H9 (cell line): Measurements from ENCODE around the gene DLG2. TPM values are rescaled to one million over a fixed set of nuclear protein-coding genes. Genes with fewer than 3 reads are reported as not detected.

Experiments
- DNase-seq: peaks from one replicate; pipeline ENCODE4 v3.0.0-alpha.2; 2017
- H2AFZ ChIP-seq: one replicate; pipeline ENCODE4 v1.6.1; 2013; ENCODE audit warnings: mild to moderate bottlenecking, low read length, control low read depth, moderate library complexity
- H2AK5ac ChIP-seq: 2 replicates; pipeline ENCODE4 v1.6.1; 2013; ENCODE audit warnings: low read length, control low read depth, mixed read lengths; ENCODE audit not compliant: insufficient read length
- H2BK120ac ChIP-seq: one replicate; pipeline ENCODE4 v1.6.1; 2013; ENCODE audit warnings: low read depth, mild to moderate bottlenecking, low read length, control low read depth, inconsistent platforms; ENCODE audit not compliant: poor library complexity, severe bottlenecking
- H2BK12ac ChIP-seq: 2 replicates; pipeline ENCODE4 v1.6.1; 2013; ENCODE audit warnings: low read length, control low read depth, mixed read lengths, low read depth; ENCODE audit not compliant: insufficient read length
- H2BK15ac ChIP-seq: 2 replicates; pipeline ENCODE4 v1.6.1; 2013; ENCODE audit warnings: low read depth, low read length, control low read depth
- H2BK20ac ChIP-seq: one replicate; pipeline ENCODE4 v1.6.1; 2013; ENCODE audit warnings: low read depth, mild to moderate bottlenecking, low read length, control low read depth, inconsistent platforms; ENCODE audit not compliant: poor library complexity, severe bottlenecking
- H2BK5ac ChIP-seq: 2 replicates; pipeline ENCODE4 v1.6.1; 2013; ENCODE audit warnings: low read length, control low read depth, mixed read lengths; ENCODE audit not compliant: insufficient read length
- H3K14ac ChIP-seq: 2 replicates; pipeline ENCODE4 v1.6.1; 2013; ENCODE audit warnings: low read length, control low read depth; ENCODE audit not compliant: insufficient read depth
- H3K18ac ChIP-seq: 2 replicates; pipeline ENCODE4 v1.6.1; 2013; ENCODE audit warnings: low read depth, mild to moderate bottlenecking, mixed read lengths, low read length, control low read depth; ENCODE audit not compliant: insufficient read length
- H3K23ac ChIP-seq: 2 replicates; pipeline ENCODE4 v1.6.1; 2013; ENCODE audit warnings: low read length, control low read depth, mixed read lengths, low read depth; ENCODE audit not compliant: insufficient read length
- H3K23me2 ChIP-seq: 2 replicates; pipeline ENCODE4 v1.6.1; 2013; ENCODE audit warnings: low read depth, mild to moderate bottlenecking, mixed read lengths, low read length, control low read depth; ENCODE audit not compliant: insufficient read length, poor library complexity, severe bottlenecking
- H3K27ac ChIP-seq: 2 replicates; pipeline ENCODE4 v1.5.1; 2013; ENCODE audit warnings: low read length, control low read depth, mixed read lengths, low read depth; ENCODE audit not compliant: insufficient read length
- H3K27me3 ChIP-seq: 2 replicates; pipeline ENCODE4 v1.6.1; 2013; ENCODE audit warnings: low read length, control low read depth, inconsistent platforms; ENCODE audit not compliant: insufficient read depth
- H3K4ac ChIP-seq: 2 replicates; pipeline ENCODE4 v1.6.1; 2013; ENCODE audit warnings: low read depth, mild to moderate bottlenecking, control low read depth, inconsistent platforms, low read length, moderate library complexity
- H3K4me1 ChIP-seq: 2 replicates; pipeline ENCODE4 v1.6.1; 2013; ENCODE audit warnings: low read length, control low read depth, inconsistent platforms; ENCODE audit not compliant: insufficient read depth
- H3K4me2 ChIP-seq: 2 replicates; pipeline ENCODE4 v1.6.1; 2013; ENCODE audit warnings: low read length, control low read depth, mixed read lengths; ENCODE audit not compliant: insufficient read length, insufficient read depth
- H3K56ac ChIP-seq: 2 replicates; pipeline ENCODE4 v1.6.1; 2013; ENCODE audit warnings: low read depth, mild to moderate bottlenecking, mixed read lengths, low read length, control low read depth; ENCODE audit not compliant: insufficient read length
- H3K79me1 ChIP-seq: 2 replicates; pipeline ENCODE4 v1.6.1; 2013; ENCODE audit warnings: low read depth, mild to moderate bottlenecking, moderate library complexity, low read length, control low read depth, inconsistent platforms; ENCODE audit not compliant: insufficient read depth, poor library complexity, severe bottlenecking
- H3K79me2 ChIP-seq: 2 replicates; pipeline ENCODE4 v1.6.1; 2013; ENCODE audit warnings: low read length, control low read depth, inconsistent platforms; ENCODE audit not compliant: insufficient read depth
- H3K9ac ChIP-seq: 2 replicates; pipeline ENCODE4 v1.6.1; 2013; ENCODE audit warnings: low read length, control low read depth, mixed read lengths; ENCODE audit not compliant: insufficient read length; ENCODE audit errors: extremely low read depth
- H3K9me3 ChIP-seq: one replicate; pipeline ENCODE4 v1.6.1; 2013; ENCODE audit warnings: low read depth, low read length, inconsistent platforms; ENCODE audit not compliant: control insufficient read depth
- H3T11ph ChIP-seq: one replicate; pipeline ENCODE4 v1.6.1; 2013; ENCODE audit warnings: mild to moderate bottlenecking, low read length, control low read depth, inconsistent platforms
- H4K20me1 ChIP-seq: one replicate; pipeline ENCODE4 v1.6.1; 2013; ENCODE audit not compliant: control insufficient read depth, insufficient read length, insufficient read depth
- H4K5ac ChIP-seq: 2 replicates; pipeline ENCODE4 v1.6.1; 2013; ENCODE audit warnings: low read depth, mild to moderate bottlenecking, mixed read lengths, low read length, control low read depth; ENCODE audit not compliant: insufficient read length
- H4K8ac ChIP-seq: replicated peaks from 2 replicates; pipeline ENCODE4 v1.6.1; 2013; ENCODE audit warnings: low read length, control low read depth, mixed read lengths, low read depth; ENCODE audit not compliant: insufficient read length
- H4K91ac ChIP-seq: 2 replicates; pipeline ENCODE4 v1.6.1; 2013; ENCODE audit warnings: low read depth, mild to moderate bottlenecking, moderate library complexity, mixed read lengths, low read length, control low read depth; ENCODE audit not compliant: insufficient read length
- H3K27ac Mint-ChIP-seq, 3 experiments: 2 replicates in 2 of 3; 3 replicates in 1 of 3; pipeline ENCODE4 v1.8.0; 2020 to 2021; ENCODE audit warnings: mixed read lengths in 3 of 3, mild to moderate bottlenecking in 1 of 3, moderate library complexity in 1 of 3
- H3K27me3 Mint-ChIP-seq: 2 replicates; pipeline ENCODE4 v1.8.0; 2021; ENCODE audit warnings: low read depth, mild to moderate bottlenecking, moderate library complexity, mixed read lengths
- H3K36me3 Mint-ChIP-seq, 3 experiments: 2 replicates in 2 of 3; 3 replicates in 1 of 3; pipeline ENCODE4 v1.8.0; 2020 to 2021; ENCODE audit warnings: low read depth in 3 of 3, mixed read lengths in 3 of 3; ENCODE audit not compliant: insufficient read depth in 1 of 3
- H3K4me1 Mint-ChIP-seq, 2 experiments: 2 replicates each; pipeline ENCODE4 v1.8.0; 2020; ENCODE audit warnings: mixed read lengths in 2 of 2
- H3K4me3 Mint-ChIP-seq, 2 experiments: 2 replicates in 1 of 2; 3 replicates in 1 of 2; pipeline ENCODE4 v1.8.0; 2020 to 2021; ENCODE audit warnings: mild to moderate bottlenecking in 2 of 2, mixed read lengths in 2 of 2, moderate library complexity in 1 of 2
- H3K9me3 Mint-ChIP-seq, 2 experiments: 2 replicates in 1 of 2; 3 replicates in 1 of 2; pipeline ENCODE4 v1.8.0; 2020; ENCODE audit warnings: mild to moderate bottlenecking in 2 of 2, mixed read lengths in 2 of 2, moderate library complexity in 1 of 2
- CTCF ChIP-seq: fragments of 200-600 bp; sonication (generic); conservative IDR thresholded peaks from 3 replicates; pipeline ENCODE4 v1.8.0; 2021; ENCODE audit warnings: antibody characterized with exemption, mild to moderate bottlenecking
- WGBS: extraction: QIAGEN DNeasy Blood & Tissue Kit; methylation state at CpG from one replicate; pipeline ENCODE4 v1.1.7; 2013; ENCODE audit warnings: missing lambda C conversion rate, low lambda C conversion rate, mixed read lengths; ENCODE audit not compliant: insufficient read length; ENCODE audit errors: extremely low coverage; 5-methylcytosine and 5-hydroxymethylcytosine counted together
- total RNA-seq: library from RNA; stranded (reverse); gene quantifications from 2 replicates; pipeline ENCODE4 v1.2.1, GENCODE V29; 2021

The DLG2 gene
- total RNA-seq, 1 experiment from 2014 or later: 8.0 TPM

DNA sequence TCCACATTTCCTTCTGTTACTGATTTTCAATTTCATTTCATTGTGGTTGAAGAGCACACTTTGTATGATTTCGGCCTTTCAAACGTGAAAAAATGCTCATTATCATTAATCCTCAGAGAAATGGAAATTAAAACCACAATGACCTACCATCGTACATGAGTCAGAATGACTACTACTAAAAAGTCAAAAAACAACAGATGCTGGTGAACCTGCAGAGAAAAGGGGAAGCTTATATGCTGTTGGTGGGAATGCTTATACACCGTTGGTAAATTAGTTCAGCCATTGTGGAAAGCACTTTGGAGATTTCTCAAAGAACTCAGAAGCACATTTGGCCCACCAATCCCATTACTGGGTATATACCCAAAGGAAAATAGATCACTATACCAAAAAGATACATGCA is 57.6 kb downstream of the DLG2 start:
- H2BK5ac ChIP-seq: no peak overlapping the region
- H2BK20ac ChIP-seq: no peak overlapping the region
- H3K14ac ChIP-seq: no peak overlapping the region
- no peak overlapping the region for H3K27ac ChIP-seq
- no peak overlapping the region for H2BK120ac ChIP-seq
- WGBS: no CpG with 5 or more reads among the region's 4 CpGs
- H2AFZ ChIP-seq: no peak overlapping the region
- no peak overlapping the region for H3K4ac ChIP-seq
- DNase-seq: no peak
- no peak overlapping the region for H3K18ac ChIP-seq
- no peak overlapping the region for H3K4me2 ChIP-seq
- no peaks in the 10 kb centered on the region for H3K79me1 ChIP-seq
- no peak overlapping the region for H3K56ac ChIP-seq
- no peaks in the 10 kb centered on the region for H3K79me2 ChIP-seq
- peaks cover 6 to 15% of the 10 kb centered on the region in 2 experiments for H3K4me1 Mint-ChIP-seq
- peaks cover 17 to 41% (median 25%) of the 10 kb centered on the region in 3 experiments for H3K36me3 Mint-ChIP-seq
- H3K9me3 Mint-ChIP-seq: peaks cover 20 to 22% of the 10 kb centered on the region in 2 experiments; a peak in 4 of 5 replicates
- no peak overlapping the region for H3K9ac ChIP-seq
- H3K23ac ChIP-seq: no peak overlapping the region
- TF ChIP-seq CTCF: no peak
- H3K4me1 ChIP-seq: no peaks in the 10 kb centered on the region; the same call in 1 of the 2 replicates
- H4K8ac ChIP-seq: no peak overlapping the region
- H4K91ac ChIP-seq: no peak overlapping the region
- no peaks in the 10 kb centered on the region for H3K27me3 Mint-ChIP-seq
- H3K23me2 ChIP-seq: no peaks in the 10 kb centered on the region
- H4K20me1 ChIP-seq: no peaks in the 10 kb centered on the region
- no peak overlapping the region for H3K4me3 Mint-ChIP-seq
- H4K5ac ChIP-seq: no peak overlapping the region
- no peak overlapping the region for H2BK15ac ChIP-seq
- H3T11ph ChIP-seq: no peak overlapping the region
- H2BK12ac ChIP-seq: no peak overlapping the region
- no peaks in the 10 kb centered on the region for H3K9me3 ChIP-seq
- H3K27me3 ChIP-seq: no peaks in the 10 kb centered on the region
- H3K27ac Mint-ChIP-seq: no peak overlapping the region
- no peak overlapping the region for H2AK5ac ChIP-seq
